ENCODE data around the gene ALS2CL. TPM values are rescaled to one million over a fixed set of nuclear protein-coding genes. Genes with fewer than 3 reads are reported as not detected.
A peak's percentile ranks its signal among the peaks of the same experiment; 100 is the strongest.
"Not testable (repeated sequence)": the region's sequence is repeated elsewhere in the genome, so short reads cannot be mapped to it uniquely, and the experiment has no call there.

The ALS2CL gene
- total RNA-seq, result 10 to 100 TPM; 55.8 to 68.5 (median 63.7) TPM

- Histone ChIP-seq H3K9me3 (no peaks in the 10 kb centered on the region), H3K36me3 (peaks cover 0 to 2% of the 10 kb centered on the region in 2 donors), H3K27me3 (no peaks in the 10 kb centered on the region), H3K27ac (peak within 1 kb of the TSS; percentile 71 to 85 (median 81)), H3K4me3 (replicated peaks in 1 of 3) (peak within 1 kb of the TSS; percentile 58 to 69 (median 63)), H3K4me1 (peaks cover 42 to 73% of the 10 kb centered on the region in 2 donors)
- intact Hi-C loops (cut with DNase I), result no loop called here
- WGBS, 2 donors, result 2 to 3% methylated on average over 13 to 23 of the region's 71 CpGs
- DNase-seq, result peak; percentile 71 to 79
- TF ChIP-seq, protein P1, sequence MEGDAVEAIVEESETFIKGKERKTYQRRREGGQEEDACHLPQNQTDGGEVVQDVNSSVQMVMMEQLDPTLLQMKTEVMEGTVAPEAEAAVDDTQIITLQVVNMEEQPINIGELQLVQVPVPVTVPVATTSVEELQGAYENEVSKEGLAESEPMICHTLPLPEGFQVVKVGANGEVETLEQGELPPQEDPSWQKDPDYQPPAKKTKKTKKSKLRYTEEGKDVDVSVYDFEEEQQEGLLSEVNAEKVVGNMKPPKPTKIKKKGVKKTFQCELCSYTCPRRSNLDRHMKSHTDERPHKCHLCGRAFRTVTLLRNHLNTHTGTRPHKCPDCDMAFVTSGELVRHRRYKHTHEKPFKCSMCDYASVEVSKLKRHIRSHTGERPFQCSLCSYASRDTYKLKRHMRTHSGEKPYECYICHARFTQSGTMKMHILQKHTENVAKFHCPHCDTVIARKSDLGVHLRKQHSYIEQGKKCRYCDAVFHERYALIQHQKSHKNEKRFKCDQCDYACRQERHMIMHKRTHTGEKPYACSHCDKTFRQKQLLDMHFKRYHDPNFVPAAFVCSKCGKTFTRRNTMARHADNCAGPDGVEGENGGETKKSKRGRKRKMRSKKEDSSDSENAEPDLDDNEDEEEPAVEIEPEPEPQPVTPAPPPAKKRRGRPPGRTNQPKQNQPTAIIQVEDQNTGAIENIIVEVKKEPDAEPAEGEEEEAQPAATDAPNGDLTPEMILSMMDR (IDR thresholded peaks at IDR 0.05), result no peak
- peak; percentile 21 to 76 for TF ChIP-seq POLR2A (IDR thresholded peaks at IDR 0.05)
Measured at GRCh38 chr3:46693038-46693891, at the start of gene ALS2CL. ALS2CL (minus strand) TSS chr3:46693679; CDS start chr3:46689440, 4,239 bp downstream.

- H3K27ac ChIP-seq, result no peak overlapping the region
- no peaks in the 10 kb centered on the region for H3K9me3 ChIP-seq
- H3K4me3 ChIP-seq (replicated peaks in 1 of 3), result no peak overlapping the region
- no peaks in the 10 kb centered on the region for H3K4me1 ChIP-seq
- H3K27me3 ChIP-seq, result no peaks in the 10 kb centered on the region
- no peak for DNase-seq
- TF ChIP-seq POLR2A (IDR thresholded peaks at IDR 0.05), result no peak
- TF ChIP-seq, protein P1 (IDR thresholded peaks at IDR 0.05), result no peak
- no peaks in the 10 kb centered on the region for H3K36me3 ChIP-seq
- 75 to 82% methylated on average over 11 to 12 of the region's 12 CpGs for WGBS, 2 donors
- intact Hi-C loops (cut with DNase I), result no loop called here
Measured at GRCh38 chr3:46742992-46743585, 49.6 kb upstream of the ALS2CL start.

DNA sequence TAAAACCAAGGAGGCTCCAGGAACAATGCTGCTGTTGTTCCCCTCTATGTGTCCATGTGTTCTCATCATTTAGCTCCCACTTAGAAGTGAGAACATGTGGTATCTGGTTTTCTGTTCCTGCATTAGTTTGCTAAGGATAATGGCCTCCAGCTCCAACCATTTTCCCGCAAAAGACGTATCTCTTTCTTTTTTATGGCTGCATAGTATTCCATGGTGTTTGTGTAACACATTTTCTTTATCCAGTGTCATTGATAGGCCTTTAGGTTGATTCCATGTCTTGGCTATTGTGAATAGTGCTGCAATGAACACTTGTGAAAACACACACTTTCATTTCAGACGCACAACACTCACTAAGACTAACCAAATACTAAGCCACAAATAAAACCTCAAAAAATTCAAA is 46.1 kb upstream of the ALS2CL start:
- H3K4me1 ChIP-seq; H3K36me3 ChIP-seq; H3K9me3 ChIP-seq; H3K4me3 ChIP-seq (replicated peaks in 1 of 3); H3K27ac ChIP-seq; H3K27me3 ChIP-seq; DNase-seq; intact Hi-C loops (cut with DNase I): not testable (repeated sequence)
- WGBS, 2 donors, result 97 to 98% methylated on average over 3 of the region's 3 CpGs

GRCh38 chr3:46737329-46737731 is 43.9 kb upstream of the ALS2CL start:
- no peak overlapping the region for H3K4me3 ChIP-seq (replicated peaks in 1 of 3)
- no peaks in the 10 kb centered on the region for H3K9me3 ChIP-seq
- TF ChIP-seq, protein P1 (IDR thresholded peaks at IDR 0.05), result no peak
- DNase-seq, result no peak
- H3K36me3 ChIP-seq, result no peaks in the 10 kb centered on the region
- 61 to 81% methylated on average over 4 of the region's 4 CpGs for WGBS, 2 donors
- no peaks in the 10 kb centered on the region for H3K4me1 ChIP-seq
- H3K27me3 ChIP-seq, result no peaks in the 10 kb centered on the region
- H3K27ac ChIP-seq, result no peak overlapping the region
- intact Hi-C loops (cut with DNase I), result no loop called here

DNA sequence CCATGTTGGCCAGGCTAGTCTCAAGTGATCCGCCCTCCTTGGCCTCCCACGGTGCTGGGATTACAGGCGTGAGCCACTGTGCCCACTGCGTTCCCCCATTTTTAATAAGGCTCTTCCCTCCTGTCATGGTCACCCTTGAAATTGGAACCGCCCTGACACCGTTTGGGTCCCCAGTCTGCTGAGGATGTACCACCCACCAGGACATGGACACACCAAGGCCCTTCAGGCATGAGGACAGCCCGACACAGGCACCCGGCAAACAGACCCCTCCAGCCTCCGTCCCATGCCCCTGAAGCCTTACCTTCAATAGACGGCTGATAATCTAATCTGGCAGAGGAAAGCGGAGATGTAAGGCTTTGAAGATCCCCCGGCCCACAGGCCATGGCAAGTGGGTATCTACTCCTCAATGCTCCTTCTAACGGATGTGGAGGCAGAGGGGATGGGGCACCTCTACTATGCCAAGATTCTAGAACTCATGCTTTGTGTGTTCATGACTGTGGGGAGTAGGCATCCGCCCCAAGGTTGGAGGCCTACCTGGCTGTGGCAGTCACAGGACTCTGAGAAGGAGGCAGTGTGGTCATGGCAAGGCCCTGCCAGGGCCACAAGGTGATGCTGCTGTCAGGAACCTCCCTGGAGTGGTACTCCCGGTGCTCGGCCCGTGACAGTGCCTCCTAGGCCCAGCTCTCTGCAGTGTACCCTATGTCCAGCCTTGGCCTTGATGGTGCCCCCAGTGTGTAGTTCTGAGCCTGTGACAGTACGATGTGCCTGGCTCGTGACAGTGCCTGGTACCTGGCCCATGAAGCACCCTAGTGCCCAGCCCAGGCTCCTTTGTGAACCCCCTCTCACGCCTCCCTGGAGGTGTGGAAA is 42.8 kb upstream of the ALS2CL start:
- 94 to 95% methylated on average over 16 of the region's 20 CpGs for WGBS, 2 donors
- no peak overlapping the region for H3K4me3 ChIP-seq (replicated peaks in 1 of 3)
- H3K4me1 ChIP-seq, result no peaks in the 10 kb centered on the region
- no peaks in the 10 kb centered on the region for H3K27me3 ChIP-seq
- TF ChIP-seq, protein P1 (IDR thresholded peaks at IDR 0.05), result no peak
- TF ChIP-seq POLR2A (IDR thresholded peaks at IDR 0.05), result no peak
- no peaks in the 10 kb centered on the region for H3K36me3 ChIP-seq
- DNase-seq, result no peak
- intact Hi-C loops (cut with DNase I), result no loop called here
- no peaks in the 10 kb centered on the region for H3K9me3 ChIP-seq
- no peak overlapping the region for H3K27ac ChIP-seq

Measured in thyroid gland (tissue), 4 donors.